ENCODE data around the gene RAB36.

RAB36 gene

GRCh38 chr22:23100124-23100801, 45.0 kb upstream of the RAB36 start:
- no peak overlapping the region for H3K4me3 ChIP-seq (ENCODE audit: low read length)
- TF ChIP-seq, protein P1, sequence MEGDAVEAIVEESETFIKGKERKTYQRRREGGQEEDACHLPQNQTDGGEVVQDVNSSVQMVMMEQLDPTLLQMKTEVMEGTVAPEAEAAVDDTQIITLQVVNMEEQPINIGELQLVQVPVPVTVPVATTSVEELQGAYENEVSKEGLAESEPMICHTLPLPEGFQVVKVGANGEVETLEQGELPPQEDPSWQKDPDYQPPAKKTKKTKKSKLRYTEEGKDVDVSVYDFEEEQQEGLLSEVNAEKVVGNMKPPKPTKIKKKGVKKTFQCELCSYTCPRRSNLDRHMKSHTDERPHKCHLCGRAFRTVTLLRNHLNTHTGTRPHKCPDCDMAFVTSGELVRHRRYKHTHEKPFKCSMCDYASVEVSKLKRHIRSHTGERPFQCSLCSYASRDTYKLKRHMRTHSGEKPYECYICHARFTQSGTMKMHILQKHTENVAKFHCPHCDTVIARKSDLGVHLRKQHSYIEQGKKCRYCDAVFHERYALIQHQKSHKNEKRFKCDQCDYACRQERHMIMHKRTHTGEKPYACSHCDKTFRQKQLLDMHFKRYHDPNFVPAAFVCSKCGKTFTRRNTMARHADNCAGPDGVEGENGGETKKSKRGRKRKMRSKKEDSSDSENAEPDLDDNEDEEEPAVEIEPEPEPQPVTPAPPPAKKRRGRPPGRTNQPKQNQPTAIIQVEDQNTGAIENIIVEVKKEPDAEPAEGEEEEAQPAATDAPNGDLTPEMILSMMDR (IDR thresholded peaks at IDR 0.05; ENCODE audit: insufficient read depth, low read depth, low read length, missing control alignments), result no peak
- no peak for DNase-seq (ENCODE audit: low read depth)

GRCh38 chr22:23101524-23101923, 43.8 kb upstream of the RAB36 start:
- TF ChIP-seq, protein P1 (IDR thresholded peaks at IDR 0.05; ENCODE audit: insufficient read depth, low read depth, low read length, missing control alignments), result no peak
- DNase-seq (ENCODE audit: low read depth), result no peak
- H3K4me3 ChIP-seq (ENCODE audit: low read length), result no peak overlapping the region

GRCh38 chr22:23102002-23102655, 43.1 kb upstream of the RAB36 start:
- no peak for DNase-seq (ENCODE audit: low read depth)
- no peak overlapping the region for H3K4me3 ChIP-seq (ENCODE audit: low read length)

DNA sequence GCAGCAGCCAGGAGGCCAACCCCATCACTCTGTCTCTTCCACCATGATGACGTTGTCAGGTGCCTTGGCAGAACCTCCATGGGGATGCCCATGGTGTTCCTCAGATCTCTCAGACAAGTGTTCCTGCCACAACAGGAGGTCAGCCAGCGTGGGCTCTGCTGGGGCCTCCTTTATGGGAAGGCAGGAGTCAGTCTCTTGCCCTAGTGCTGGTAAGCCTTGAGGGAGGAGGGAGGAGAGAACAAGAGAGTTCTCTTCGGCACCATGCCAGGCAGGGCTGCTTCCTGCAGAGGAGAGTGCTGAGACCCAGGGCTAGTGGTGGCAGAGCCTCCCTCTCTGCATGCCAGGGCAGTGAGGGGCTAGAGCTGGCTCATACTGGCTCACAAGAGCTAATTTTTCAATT, 42.5 kb upstream of the RAB36 start:
- H3K4me3 ChIP-seq (ENCODE audit: low read length), result no peak overlapping the region
- no peak for DNase-seq (ENCODE audit: low read depth)
- TF ChIP-seq, protein P1 (IDR thresholded peaks at IDR 0.05; ENCODE audit: insufficient read depth, low read depth, low read length, missing control alignments), result no peak

More at GRCh38 chr22:23102002-23102655, 43.1 kb upstream of the RAB36 start:
- TF ChIP-seq, protein P1 (IDR thresholded peaks at IDR 0.05; ENCODE audit: insufficient read depth, low read depth, low read length, missing control alignments), result no peak

DNA sequence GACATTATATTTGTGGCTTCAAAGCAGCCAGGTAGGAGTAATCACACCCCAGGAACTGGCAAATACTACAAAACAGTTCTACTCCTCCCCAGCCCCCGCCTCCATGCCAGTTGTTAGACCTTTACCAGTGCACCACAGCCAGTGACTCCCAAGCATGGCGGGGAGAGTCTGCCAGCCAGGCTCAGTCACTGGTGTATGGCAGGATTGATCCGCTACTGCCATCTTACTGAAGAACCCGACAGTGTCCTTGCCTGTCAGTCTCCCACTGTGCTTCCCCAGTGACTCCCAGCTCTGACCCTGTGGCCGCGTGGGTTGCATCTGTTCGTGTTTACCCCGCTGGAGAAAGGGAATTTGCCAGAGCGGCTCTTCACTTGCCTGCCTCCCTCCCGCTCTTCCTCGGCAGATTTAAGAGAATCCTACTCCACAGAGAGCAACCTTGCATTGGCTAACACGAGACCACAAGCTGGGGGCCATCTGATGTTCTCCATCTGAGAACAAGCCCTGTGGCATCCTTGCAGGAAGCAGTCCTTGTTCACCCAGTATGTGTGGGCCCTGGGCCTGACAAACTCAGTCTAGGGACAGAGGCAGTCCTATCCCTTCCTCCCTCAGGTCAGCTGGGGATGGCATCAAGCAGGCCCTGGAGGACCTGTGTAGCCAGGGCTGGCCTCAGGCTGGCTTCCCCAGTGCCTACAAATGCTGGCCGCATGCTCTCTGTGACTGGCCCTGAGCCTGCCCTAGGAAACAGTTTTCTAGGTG, 41.9 kb upstream of the RAB36 start:
- no peak for DNase-seq (ENCODE audit: low read depth)
- TF ChIP-seq, protein P1 (IDR thresholded peaks at IDR 0.05; ENCODE audit: insufficient read depth, low read depth, low read length, missing control alignments), result no peak

DNA sequence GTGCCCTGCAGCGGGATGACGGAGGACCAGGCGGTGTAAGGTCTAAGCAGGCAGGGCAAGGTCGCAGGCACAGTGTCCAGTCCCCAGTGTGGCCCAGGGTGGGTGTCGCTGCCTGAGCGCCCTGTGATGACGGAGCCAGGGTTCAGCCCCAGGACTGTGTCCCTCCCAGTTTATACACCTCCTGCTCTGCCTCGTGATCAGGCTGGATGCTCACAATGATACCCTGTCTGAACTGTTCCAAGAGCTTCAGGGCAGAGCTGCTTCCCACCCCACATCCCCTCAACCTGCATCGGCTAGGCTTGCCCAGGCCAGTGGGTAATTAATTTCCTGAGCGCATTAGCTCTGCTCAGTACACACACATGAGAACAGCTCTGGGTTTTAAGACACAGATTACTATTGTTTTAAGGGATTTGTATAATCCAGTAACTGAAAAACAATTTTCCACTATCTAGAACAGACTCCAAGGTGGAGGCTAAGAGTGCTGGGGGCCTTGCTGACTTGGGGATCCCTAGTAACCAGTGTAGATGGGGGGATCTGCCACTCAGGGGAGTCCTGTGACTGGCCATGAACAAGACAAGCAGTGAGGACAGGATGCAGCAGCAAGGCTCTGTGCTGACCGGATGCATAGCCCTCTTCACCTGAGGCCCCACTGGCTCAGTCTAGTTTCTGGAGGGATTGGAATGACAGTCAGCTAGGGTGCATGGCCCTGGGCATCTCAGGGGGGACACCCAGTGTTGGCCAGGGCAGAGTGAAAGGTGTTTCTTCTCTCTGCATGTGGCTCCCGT, 40.9 kb upstream of the RAB36 start:
- H3K4me3 ChIP-seq (ENCODE audit: low read length), result no peak overlapping the region
- TF ChIP-seq, protein P1 (IDR thresholded peaks at IDR 0.05; ENCODE audit: insufficient read depth, low read depth, low read length, missing control alignments), result no peak
- no peak for DNase-seq (ENCODE audit: low read depth)

More for the DNA sequence above, 41.9 kb upstream of the RAB36 start:
- H3K4me3 ChIP-seq (ENCODE audit: low read length), result no peak overlapping the region
